Adrenal gland (tissue), 5 donors: ENCODE measurements around the gene OR6N1.

ENCODE experiments used
- POLR2A ChIP-seq, 2 donors: fragments of 450-650 bp; IDR thresholded peaks; one replicate each; pipeline ENCODE4 v1.6.1; 2017; ENCODE audit warnings: antibody characterized with exemption in 2 of 2, mild to moderate bottlenecking in 2 of 2, moderate library complexity in 1 of 2
- TF ChIP-seq, protein P1 (sequence below), 6 experiments: fragments of 450-650 bp in 4 of 6; fragments of 200-600 bp in 2 of 6; sonication (generic) in 1 of 6; IDR thresholded peaks; 1 replicate in 5 of 6; 2 replicates in 1 of 6; pipeline versions ENCODE4 v1.5.1 to v1.8.0; 2016 to 2021; ENCODE audit warnings: antibody characterized with exemption in 6 of 6, mild to moderate bottlenecking in 2 of 6, moderate library complexity in 1 of 6
- donor health status: DM: no; HTN: no; CAD: no.

DNA sequence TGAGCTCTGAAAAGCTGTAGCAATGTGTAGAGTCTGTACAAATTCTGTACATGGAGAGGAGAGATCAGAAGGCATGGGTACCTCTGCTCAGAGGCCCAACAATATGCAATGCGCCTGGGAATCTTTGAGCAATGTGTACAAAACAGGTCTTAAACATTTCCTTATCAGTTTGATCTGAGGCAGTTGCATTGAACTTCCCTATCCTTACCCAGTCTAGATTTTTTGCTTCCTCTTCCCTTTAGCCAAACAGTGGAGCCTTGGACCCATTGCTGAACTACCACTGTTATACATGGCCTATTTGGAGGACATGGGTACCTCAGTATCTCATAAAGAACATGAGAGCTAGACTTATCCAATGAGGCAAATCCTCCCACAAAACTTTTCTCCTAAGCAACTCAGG is 46.6 kb upstream of the OR6N1 start:
- TF ChIP-seq, protein P1, sequence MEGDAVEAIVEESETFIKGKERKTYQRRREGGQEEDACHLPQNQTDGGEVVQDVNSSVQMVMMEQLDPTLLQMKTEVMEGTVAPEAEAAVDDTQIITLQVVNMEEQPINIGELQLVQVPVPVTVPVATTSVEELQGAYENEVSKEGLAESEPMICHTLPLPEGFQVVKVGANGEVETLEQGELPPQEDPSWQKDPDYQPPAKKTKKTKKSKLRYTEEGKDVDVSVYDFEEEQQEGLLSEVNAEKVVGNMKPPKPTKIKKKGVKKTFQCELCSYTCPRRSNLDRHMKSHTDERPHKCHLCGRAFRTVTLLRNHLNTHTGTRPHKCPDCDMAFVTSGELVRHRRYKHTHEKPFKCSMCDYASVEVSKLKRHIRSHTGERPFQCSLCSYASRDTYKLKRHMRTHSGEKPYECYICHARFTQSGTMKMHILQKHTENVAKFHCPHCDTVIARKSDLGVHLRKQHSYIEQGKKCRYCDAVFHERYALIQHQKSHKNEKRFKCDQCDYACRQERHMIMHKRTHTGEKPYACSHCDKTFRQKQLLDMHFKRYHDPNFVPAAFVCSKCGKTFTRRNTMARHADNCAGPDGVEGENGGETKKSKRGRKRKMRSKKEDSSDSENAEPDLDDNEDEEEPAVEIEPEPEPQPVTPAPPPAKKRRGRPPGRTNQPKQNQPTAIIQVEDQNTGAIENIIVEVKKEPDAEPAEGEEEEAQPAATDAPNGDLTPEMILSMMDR (IDR thresholded peaks at IDR 0.05): no peak
- no peak for TF ChIP-seq POLR2A (IDR thresholded peaks at IDR 0.05)
